Measurements from ENCODE around the gene BTNL3. TPM values are rescaled to one million over a fixed set of nuclear protein-coding genes. Genes with fewer than 3 reads are reported as not detected.

BTNL3 gene
- total RNA-seq, 2 experiments from 2014 or later = not detected

- DNase-seq (no peak), ATAC-seq (ENCODE audit: poor library complexity) (no peak)
- H3K36me3 Mint-ChIP-seq (ENCODE audit: low read depth) = no peaks in the 10 kb centered on the region
- Histone ChIP-seq H3K27ac (ENCODE audit: low read depth in 1 of 2, low read length in 2 of 2) (no peak overlapping the region), H3K4me1 (ENCODE audit: insufficient read depth, low read length) (no peaks in the 10 kb centered on the region), H3K9me3 (ENCODE audit: control insufficient read depth in 1 of 2, insufficient read depth in 1 of 2, low read length in 2 of 2) (no peaks in the 10 kb centered on the region), H3K4me3 (ENCODE audit: low read length) (no peak overlapping the region), H3K36me3 (ENCODE audit: insufficient read depth, low read length) (no peaks in the 10 kb centered on the region), H3K27me3 (ENCODE audit: control insufficient read depth in 1 of 2, insufficient read depth in 2 of 2, low read length in 2 of 2) (peaks cover 0 to 4% of the 10 kb centered on the region in 2 experiments)
- CTCF ChIA-PET = no interaction called here
- intact Hi-C loops (cut with DNase I, micrococcal nuclease) = no loop called here
- H3K9me3 Mint-ChIP-seq = no peaks in the 10 kb centered on the region
- TF ChIP-seq, protein P1, sequence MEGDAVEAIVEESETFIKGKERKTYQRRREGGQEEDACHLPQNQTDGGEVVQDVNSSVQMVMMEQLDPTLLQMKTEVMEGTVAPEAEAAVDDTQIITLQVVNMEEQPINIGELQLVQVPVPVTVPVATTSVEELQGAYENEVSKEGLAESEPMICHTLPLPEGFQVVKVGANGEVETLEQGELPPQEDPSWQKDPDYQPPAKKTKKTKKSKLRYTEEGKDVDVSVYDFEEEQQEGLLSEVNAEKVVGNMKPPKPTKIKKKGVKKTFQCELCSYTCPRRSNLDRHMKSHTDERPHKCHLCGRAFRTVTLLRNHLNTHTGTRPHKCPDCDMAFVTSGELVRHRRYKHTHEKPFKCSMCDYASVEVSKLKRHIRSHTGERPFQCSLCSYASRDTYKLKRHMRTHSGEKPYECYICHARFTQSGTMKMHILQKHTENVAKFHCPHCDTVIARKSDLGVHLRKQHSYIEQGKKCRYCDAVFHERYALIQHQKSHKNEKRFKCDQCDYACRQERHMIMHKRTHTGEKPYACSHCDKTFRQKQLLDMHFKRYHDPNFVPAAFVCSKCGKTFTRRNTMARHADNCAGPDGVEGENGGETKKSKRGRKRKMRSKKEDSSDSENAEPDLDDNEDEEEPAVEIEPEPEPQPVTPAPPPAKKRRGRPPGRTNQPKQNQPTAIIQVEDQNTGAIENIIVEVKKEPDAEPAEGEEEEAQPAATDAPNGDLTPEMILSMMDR (IDR thresholded peaks at IDR 0.05) = no peak
- H3K27me3 Mint-ChIP-seq = peaks cover 57% of the 10 kb centered on the region
- POLR2A ChIA-PET = no interaction called here
- no peak overlapping the region for H3K27ac Mint-ChIP-seq
- H3K4me3 Mint-ChIP-seq = no peak overlapping the region
- H3K4me1 Mint-ChIP-seq (ENCODE audit: low read depth) = no peaks in the 10 kb centered on the region
Observed at GRCh38 chr5:180988016-180988415, 630 bp upstream of the BTNL3 start.

- POLR2A ChIA-PET = no interaction called here
- peaks cover 0 to 6% of the 10 kb centered on the region in 2 experiments for H3K9me3 ChIP-seq (ENCODE audit: control insufficient read depth in 1 of 2, insufficient read depth in 1 of 2, low read length in 2 of 2)
- no peak for ATAC-seq (ENCODE audit: poor library complexity)
- TF ChIP-seq, protein P1 (IDR thresholded peaks at IDR 0.05) = no peak
- H3K27me3 ChIP-seq (ENCODE audit: control insufficient read depth in 1 of 2, insufficient read depth in 2 of 2, low read length in 2 of 2) = peaks cover 0 to 6% of the 10 kb centered on the region in 2 experiments
- no peaks in the 10 kb centered on the region for H3K36me3 ChIP-seq (ENCODE audit: insufficient read depth, low read length)
- H3K4me1 ChIP-seq (ENCODE audit: insufficient read depth, low read length) = no peaks in the 10 kb centered on the region
- no peak for DNase-seq
- Mint-ChIP-seq H3K9me3 (peaks cover 5% of the 10 kb centered on the region), H3K27me3 (peaks cover 46% of the 10 kb centered on the region), H3K4me1 (ENCODE audit: low read depth) (no peaks in the 10 kb centered on the region), H3K36me3 (ENCODE audit: low read depth) (no peaks in the 10 kb centered on the region), H3K27ac (no peak overlapping the region), H3K4me3 (no peak overlapping the region)
- CTCF ChIA-PET = no interaction called here
- H3K4me3 ChIP-seq (ENCODE audit: low read length) = no peak overlapping the region
- intact Hi-C loops (cut with DNase I, micrococcal nuclease) = no loop called here
- H3K27ac ChIP-seq (ENCODE audit: low read depth in 1 of 2, low read length in 2 of 2) = no peak overlapping the region
Observed at GRCh38 chr5:180990086-180990881, 1.6 kb downstream of the BTNL3 start.

DNA sequence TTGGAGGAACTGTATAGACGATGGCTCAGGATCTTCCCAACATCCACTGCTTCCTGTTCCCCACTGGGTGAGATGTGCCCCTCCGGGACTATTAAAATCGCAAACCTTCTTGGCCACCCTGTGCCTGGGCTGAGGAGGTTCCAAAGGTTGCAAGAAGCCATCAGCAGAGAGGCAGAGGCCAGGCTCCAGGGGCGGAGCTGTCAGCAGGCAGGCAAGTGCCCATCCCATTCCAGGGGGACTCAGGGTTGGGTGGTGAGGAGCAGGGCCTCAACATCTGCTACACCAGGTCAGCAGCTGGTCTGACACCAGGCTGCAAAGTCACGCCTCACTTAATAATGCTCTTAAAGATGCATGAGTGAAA is 2.2 kb downstream of the BTNL3 start:
- H3K9me3 ChIP-seq (ENCODE audit: control insufficient read depth in 1 of 2, insufficient read depth in 1 of 2, low read length in 2 of 2) = peaks cover 0 to 6% of the 10 kb centered on the region in 2 experiments
- no peaks in the 10 kb centered on the region for H3K36me3 ChIP-seq (ENCODE audit: insufficient read depth, low read length)
- ChIA-PET CTCF (no interaction called here), POLR2A (no interaction called here)
- H3K27ac Mint-ChIP-seq = no peak overlapping the region
- H3K4me1 Mint-ChIP-seq (ENCODE audit: low read depth) = no peaks in the 10 kb centered on the region
- H3K4me1 ChIP-seq (ENCODE audit: insufficient read depth, low read length) = no peaks in the 10 kb centered on the region
- ATAC-seq (ENCODE audit: poor library complexity) (no peak), DNase-seq (no peak)
- no peak overlapping the region for H3K27ac ChIP-seq (ENCODE audit: low read depth in 1 of 2, low read length in 2 of 2)
- no peak overlapping the region for H3K4me3 ChIP-seq (ENCODE audit: low read length)
- intact Hi-C loops (cut with DNase I, micrococcal nuclease) = no loop called here
- H3K27me3 ChIP-seq (ENCODE audit: control insufficient read depth in 1 of 2, insufficient read depth in 2 of 2, low read length in 2 of 2) = peaks cover 0 to 10% of the 10 kb centered on the region in 2 experiments
- peaks cover 41% of the 10 kb centered on the region for H3K27me3 Mint-ChIP-seq
- TF ChIP-seq, protein P1 (IDR thresholded peaks at IDR 0.05) = no peak
- no peak overlapping the region for H3K4me3 Mint-ChIP-seq
- peaks cover 5% of the 10 kb centered on the region for H3K9me3 Mint-ChIP-seq
- H3K36me3 Mint-ChIP-seq (ENCODE audit: low read depth) = no peaks in the 10 kb centered on the region
